ENCODE measurements around the gene PNMA6F. TPM values are rescaled to one million over a fixed set of nuclear protein-coding genes. Genes with fewer than 3 reads are reported as not detected.

Gene PNMA6F
- total RNA-seq, 1 donor from 2014 or later, result not detected

DNA sequence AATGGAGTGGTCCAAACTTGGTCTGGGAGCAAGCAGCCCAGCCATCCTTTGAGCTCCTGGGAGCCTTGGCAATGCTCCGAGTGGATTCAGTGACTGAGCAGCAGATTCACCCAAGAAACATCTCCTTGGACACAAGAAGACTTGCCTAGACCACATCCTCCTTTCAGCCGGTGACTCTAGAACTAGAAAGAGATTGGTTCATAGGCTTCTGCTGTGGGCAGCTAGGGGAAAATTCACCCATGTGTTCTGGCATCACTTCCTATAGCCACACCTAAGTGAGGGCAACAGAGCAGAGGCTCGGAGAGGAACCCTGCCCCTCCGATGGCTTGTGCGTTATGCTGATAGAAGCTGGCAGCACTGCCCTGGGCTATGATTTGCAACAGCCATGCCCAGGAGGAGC is 28.4 kb upstream of the PNMA6F start:
- DNase-seq (ENCODE audit: low read depth), result no peak
- Histone ChIP-seq H3K4me3 (ENCODE audit: low read depth, low read length) (no peak overlapping the region), H3K27me3 (ENCODE audit: control insufficient read depth, insufficient read depth, low read length) (no peaks in the 10 kb centered on the region), H3K36me3 (ENCODE audit: control insufficient read depth, insufficient read depth, low read length) (peaks cover 1% of the 10 kb centered on the region)
- no peak for TF ChIP-seq CTCF (IDR thresholded peaks at IDR 0.05; ENCODE audit: insufficient read depth, low read length, poor library complexity, severe bottlenecking)

DNA sequence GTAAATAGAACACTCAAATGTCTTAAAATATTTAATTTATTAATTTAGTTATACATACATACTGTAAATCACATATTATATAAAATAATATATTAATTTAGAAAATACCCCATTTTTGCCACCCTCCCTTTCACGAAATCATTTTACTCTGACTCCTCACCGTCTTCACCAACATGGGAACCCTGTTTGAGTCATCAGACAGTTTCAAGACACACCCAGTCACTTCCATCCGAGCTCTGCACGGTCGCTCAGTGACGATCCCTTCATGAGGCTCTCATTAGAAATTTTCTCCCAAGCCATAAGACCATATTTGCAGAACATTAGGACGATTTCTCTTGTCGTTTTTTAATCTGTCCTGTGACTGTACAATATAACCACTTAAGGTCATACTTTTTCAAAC is 26.9 kb upstream of the PNMA6F start:
- peaks cover 1% of the 10 kb centered on the region for H3K36me3 ChIP-seq (ENCODE audit: control insufficient read depth, insufficient read depth, low read length)
- H3K27me3 ChIP-seq (ENCODE audit: control insufficient read depth, insufficient read depth, low read length), result no peaks in the 10 kb centered on the region
- no peak for TF ChIP-seq CTCF (IDR thresholded peaks at IDR 0.05; ENCODE audit: insufficient read depth, low read length, poor library complexity, severe bottlenecking)
- no peak overlapping the region for H3K4me3 ChIP-seq (ENCODE audit: low read depth, low read length)
- DNase-seq (ENCODE audit: low read depth), result no peak

- DNase-seq (ENCODE audit: low read depth), result no peak
- Histone ChIP-seq H3K36me3 (ENCODE audit: control insufficient read depth, insufficient read depth, low read length) (peaks cover 1% of the 10 kb centered on the region), H3K27me3 (ENCODE audit: control insufficient read depth, insufficient read depth, low read length) (no peaks in the 10 kb centered on the region), H3K4me3 (ENCODE audit: low read depth, low read length) (no peak overlapping the region)
- TF ChIP-seq CTCF (IDR thresholded peaks at IDR 0.05; ENCODE audit: insufficient read depth, low read length, poor library complexity, severe bottlenecking), result no peak
Observed at GRCh38 chrX:153347530-153347929, 26.0 kb upstream of the PNMA6F start.

DNA sequence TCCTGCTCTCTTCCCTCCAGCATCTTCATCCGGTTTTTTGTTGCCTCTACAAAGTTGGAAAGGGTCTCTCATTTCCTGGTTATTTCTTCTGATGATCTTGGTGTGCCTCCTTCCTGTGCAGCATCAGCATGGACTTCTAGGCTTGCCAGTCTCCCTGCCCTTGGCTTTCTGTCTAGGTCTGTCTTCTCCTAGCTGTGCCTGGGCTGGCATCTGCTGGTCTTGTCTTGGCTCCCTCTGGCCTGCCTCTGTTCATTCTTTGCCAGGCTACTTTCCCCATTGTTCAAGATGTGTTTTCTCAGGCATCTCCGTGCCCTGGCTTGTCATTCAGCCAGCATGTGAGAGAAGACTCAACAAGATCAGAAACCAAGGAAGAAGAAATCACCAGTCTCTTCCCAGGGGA is 22.1 kb upstream of the PNMA6F start:
- no peak for DNase-seq (ENCODE audit: low read depth)
- Histone ChIP-seq H3K36me3 (ENCODE audit: control insufficient read depth, insufficient read depth, low read length) (no peaks in the 10 kb centered on the region), H3K27me3 (ENCODE audit: control insufficient read depth, insufficient read depth, low read length) (no peaks in the 10 kb centered on the region), H3K4me3 (ENCODE audit: low read depth, low read length) (no peak overlapping the region)
- no peak for TF ChIP-seq CTCF (IDR thresholded peaks at IDR 0.05; ENCODE audit: insufficient read depth, low read length, poor library complexity, severe bottlenecking)

DNA sequence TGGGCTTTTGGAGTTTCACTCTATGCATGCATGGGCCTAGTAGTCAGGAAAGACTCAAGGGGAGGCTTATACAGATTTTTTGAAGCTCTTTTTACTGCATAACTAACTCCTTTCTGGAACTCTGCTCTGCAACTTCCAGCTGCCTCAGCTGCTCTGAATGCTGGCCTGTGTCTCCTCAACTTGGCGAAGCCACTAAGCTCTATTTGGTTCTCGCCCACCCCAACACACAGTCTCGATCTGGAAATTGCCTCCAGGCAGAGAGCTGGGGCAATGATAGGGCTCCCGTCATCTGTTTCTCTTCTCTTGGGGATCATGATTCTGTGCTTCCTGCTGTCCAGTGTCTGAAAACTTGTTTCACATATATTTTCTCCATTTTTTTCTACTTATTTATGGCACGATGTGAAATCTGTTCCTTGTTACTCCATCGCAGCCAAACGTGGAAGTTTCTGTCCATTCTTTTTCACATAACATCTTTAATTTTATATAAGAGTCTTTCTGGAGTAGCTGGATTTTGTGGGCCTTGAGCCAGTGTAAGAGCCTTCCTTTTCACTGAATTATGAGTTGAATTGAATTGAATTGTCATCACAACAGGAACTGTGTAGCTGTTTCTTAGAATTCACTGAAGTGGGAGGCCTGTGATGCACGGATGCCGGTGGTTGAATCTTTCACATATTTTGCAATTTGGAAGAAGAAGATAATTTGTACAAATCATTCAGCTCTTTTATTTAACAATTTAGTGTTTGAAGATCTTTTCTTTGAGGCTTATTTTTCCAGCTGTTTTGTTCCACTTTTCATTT is 21.4 kb upstream of the PNMA6F start:
- no peak overlapping the region for H3K4me3 ChIP-seq (ENCODE audit: low read depth, low read length)
- H3K36me3 ChIP-seq (ENCODE audit: control insufficient read depth, insufficient read depth, low read length), result no peaks in the 10 kb centered on the region
- TF ChIP-seq CTCF (IDR thresholded peaks at IDR 0.05; ENCODE audit: insufficient read depth, low read length, poor library complexity, severe bottlenecking), result no peak
- no peaks in the 10 kb centered on the region for H3K27me3 ChIP-seq (ENCODE audit: control insufficient read depth, insufficient read depth, low read length)
- DNase-seq (ENCODE audit: low read depth), result no peak

GRCh38 chrX:153340111-153340510 is 18.5 kb upstream of the PNMA6F start:
- DNase-seq (ENCODE audit: low read depth), result no peak
- Histone ChIP-seq H3K36me3 (ENCODE audit: control insufficient read depth, insufficient read depth, low read length) (no peaks in the 10 kb centered on the region), H3K4me3 (ENCODE audit: low read depth, low read length) (no peak overlapping the region), H3K27me3 (ENCODE audit: control insufficient read depth, insufficient read depth, low read length) (no peaks in the 10 kb centered on the region)
- TF ChIP-seq CTCF (IDR thresholded peaks at IDR 0.05; ENCODE audit: insufficient read depth, low read length, poor library complexity, severe bottlenecking), result no peak
